CD4-positive, alpha-beta T cell treated with Interleukin-12 subunit alpha and Interleukin-12 subunit beta, for 1 hour (primary cell): ENCODE results near the gene DNASE2B.

ENCODE experiments used
- DNase-seq: peaks from one replicate; pipeline ENCODE4 v3.0.0-alpha.2; 2020

DNASE2B gene

GRCh38 chr1:84374991-84375696 lies 23.1 kb upstream of the DNASE2B start:
- DNase-seq: no peak

- DNase-seq: no peak
Measured at GRCh38 chr1:84376000-84376910, 22.0 kb upstream of the DNASE2B start.

GRCh38 chr1:84377480-84378095 lies 20.7 kb upstream of the DNASE2B start:
- DNase-seq: no peak

GRCh38 chr1:84379138-84379916 lies 19.0 kb upstream of the DNASE2B start:
- DNase-seq: no peak

GRCh38 chr1:84379917-84380180 lies 18.4 kb upstream of the DNASE2B start:
- no peak for DNase-seq

- DNase-seq: no peak
Measured at GRCh38 chr1:84382127-84382526, 16.2 kb upstream of the DNASE2B start.

- no peak for DNase-seq
Measured at GRCh38 chr1:84385347-84385746, 12.9 kb upstream of the DNASE2B start.

GRCh38 chr1:84386716-84387479 lies 11.4 kb upstream of the DNASE2B start:
- no peak for DNase-seq

GRCh38 chr1:84387480-84388163 lies 10.7 kb upstream of the DNASE2B start:
- no peak for DNase-seq

GRCh38 chr1:84390226-84390625 lies 8.1 kb upstream of the DNASE2B start:
- DNase-seq: no peak

GRCh38 chr1:84401156-84401555 lies 2.9 kb downstream of the DNASE2B start:
- DNase-seq: no peak

- no peak for DNase-seq
Measured at GRCh38 chr1:84402060-84402459, 3.8 kb downstream of the DNASE2B start.

- DNase-seq: no peak
Measured at GRCh38 chr1:84402501-84402900, 4.2 kb downstream of the DNASE2B start.

- DNase-seq: no peak
Measured at GRCh38 chr1:84403347-84403746, 5.1 kb downstream of the DNASE2B start.

- DNase-seq: no peak
Measured at GRCh38 chr1:84406346-84406861, 8.1 kb downstream of the DNASE2B start.

GRCh38 chr1:84407524-84407923 lies 9.2 kb downstream of the DNASE2B start:
- DNase-seq: no peak

GRCh38 chr1:84407958-84408422 lies 9.7 kb downstream of the DNASE2B start:
- DNase-seq: no peak

GRCh38 chr1:84409888-84410287 lies 11.6 kb downstream of the DNASE2B start:
- no peak for DNase-seq

- no peak for DNase-seq
Measured at GRCh38 chr1:84410328-84411095, 12.2 kb downstream of the DNASE2B start.

GRCh38 chr1:84412316-84412942 lies 14.1 kb downstream of the DNASE2B start:
- DNase-seq: no peak
